Measurements from ENCODE around the gene NAP1L1. TPM values are rescaled to one million over a fixed set of nuclear protein-coding genes. Genes with fewer than 3 reads are reported as not detected.

Gene NAP1L1
- total RNA-seq, 1 donor from 2014 or later = 144 TPM

- FAIRE-seq (no peak), DNase-seq (ENCODE audit: low spot score in 2 of 2) (no peak)
Observed at GRCh38 chr12:76084863-76085519, 506 bp upstream of the NAP1L1 start.

GRCh38 chr12:76083246-76083903 lies 1.1 kb downstream of the NAP1L1 start:
- DNase-seq (ENCODE audit: low spot score in 2 of 2) (no peak), FAIRE-seq (no peak)

- FAIRE-seq (no peak), DNase-seq (ENCODE audit: low spot score in 2 of 2) (no peak)
Observed at GRCh38 chr12:76081909-76082308, 2.6 kb downstream of the NAP1L1 start.

- FAIRE-seq (no peak), DNase-seq (ENCODE audit: low spot score in 2 of 2) (no peak)
Observed at GRCh38 chr12:76080729-76081415, 3.6 kb downstream of the NAP1L1 start.

- FAIRE-seq (no peak), DNase-seq (ENCODE audit: low spot score in 2 of 2) (no peak)
Observed at GRCh38 chr12:76080017-76080728, 4.3 kb downstream of the NAP1L1 start.

GRCh38 chr12:76078748-76079147 lies 5.7 kb downstream of the NAP1L1 start:
- DNase-seq (ENCODE audit: low spot score in 2 of 2) (no peak), FAIRE-seq (no peak)

GRCh38 chr12:76075448-76075847 lies 9.0 kb downstream of the NAP1L1 start:
- no peak for DNase-seq (ENCODE audit: low spot score in 2 of 2)
- FAIRE-seq = no peak

GRCh38 chr12:76074701-76075336 lies 9.7 kb downstream of the NAP1L1 start:
- FAIRE-seq = no peak

GRCh38 chr12:76073561-76073960 lies 10.9 kb downstream of the NAP1L1 start:
- DNase-seq (ENCODE audit: low spot score in 2 of 2) (no peak), FAIRE-seq (no peak)

More at GRCh38 chr12:76074701-76075336, 9.7 kb downstream of the NAP1L1 start:
- no peak for DNase-seq (ENCODE audit: low spot score in 2 of 2)

GRCh38 chr12:76072568-76072967 lies 11.9 kb downstream of the NAP1L1 start:
- FAIRE-seq (no peak), DNase-seq (ENCODE audit: low spot score in 2 of 2) (no peak)

GRCh38 chr12:76069339-76069738 lies 15.1 kb downstream of the NAP1L1 start:
- no peak for FAIRE-seq

GRCh38 chr12:76065917-76066316 lies 18.6 kb downstream of the NAP1L1 start:
- FAIRE-seq (no peak), DNase-seq (ENCODE audit: low spot score in 2 of 2) (no peak)

More at GRCh38 chr12:76069339-76069738, 15.1 kb downstream of the NAP1L1 start:
- DNase-seq (ENCODE audit: low spot score in 2 of 2) = no peak

GRCh38 chr12:76064904-76065303 lies 19.6 kb downstream of the NAP1L1 start:
- FAIRE-seq (no peak), DNase-seq (ENCODE audit: low spot score in 2 of 2) (no peak)

- DNase-seq (ENCODE audit: low spot score in 2 of 2) = no peak
- FAIRE-seq = no peak
Observed at GRCh38 chr12:76060111-76060510, 24.4 kb downstream of the NAP1L1 start.

GRCh38 chr12:76057326-76057725 lies 27.2 kb downstream of the NAP1L1 start:
- no peak for FAIRE-seq
- no peak for DNase-seq (ENCODE audit: low spot score in 2 of 2)

GRCh38 chr12:76055393-76055792 lies 29.1 kb downstream of the NAP1L1 start:
- FAIRE-seq = no peak
- no peak for DNase-seq (ENCODE audit: low spot score in 2 of 2)

GRCh38 chr12:76049575-76050251 lies 34.8 kb downstream of the NAP1L1 start:
- no peak for DNase-seq (ENCODE audit: low spot score in 2 of 2)
- no peak for FAIRE-seq

- FAIRE-seq = no peak
- no peak for DNase-seq (ENCODE audit: low spot score in 2 of 2)
Observed at GRCh38 chr12:76047742-76048141, 36.7 kb downstream of the NAP1L1 start.

GRCh38 chr12:76047060-76047459 lies 37.4 kb downstream of the NAP1L1 start:
- no peak for FAIRE-seq
- no peak for DNase-seq (ENCODE audit: low spot score in 2 of 2)

- FAIRE-seq (no peak), DNase-seq (ENCODE audit: low spot score in 2 of 2) (no peak)
Observed at GRCh38 chr12:76043377-76043776, 41.1 kb downstream of the NAP1L1 start.

All from frontal cortex (tissue), 4 donors.